AG04450 (cell line): ENCODE results near the gene MAD1L1. TPM values are rescaled to one million over a fixed set of nuclear protein-coding genes. Genes with fewer than 3 reads are reported as not detected.

Source experiments
- CTCF ChIA-PET: fragments of 300-600, 350-600 bp; formaldehyde crosslinking; extraction: SDS; loops from one replicate; lab custom pipeline; 2022; ENCODE audit warnings: antibody characterized with exemption, inconsistent platforms; lab: Charles Lee
- POLR2A ChIA-PET: fragments of 350-600 bp; formaldehyde crosslinking; extraction: SDS; loops from one replicate; lab custom pipeline; 2021; ENCODE audit warnings: antibody characterized with exemption, inconsistent platforms; lab: Yijun Ruan, JAX
- DNase-seq: peaks from one replicate; pipeline ENCODE4 v3.0.0-alpha.2; 2011; ENCODE audit warnings: low read depth, low spot score
- H3K27ac ChIP-seq: one replicate; pipeline ENCODE4 v1.5.1; 2012; ENCODE audit warnings: low read depth, low read length, control low read depth
- H3K27me3 ChIP-seq: one replicate; pipeline ENCODE4 v1.6.0; 2012; ENCODE audit warnings: low read length; ENCODE audit not compliant: control insufficient read depth, insufficient read depth
- H3K4me3 ChIP-seq: 2 replicates; pipeline ENCODE4 v1.5.1; 2011; ENCODE audit warnings: mild to moderate bottlenecking, low read depth, low read length, control low read depth
- H3K9me3 ChIP-seq: 2 replicates; pipeline ENCODE4 v1.5.1; 2012; ENCODE audit warnings: low read length; ENCODE audit not compliant: control insufficient read depth, insufficient read depth
- CTCF ChIP-seq: IDR thresholded peaks from 2 replicates; pipeline ENCODE4 v1.5.1; 2011; ENCODE audit warnings: low read depth, low read length, control low read depth, inconsistent platforms
- polyA plus RNA-seq: library from polyadenylated mRNA; depleted of rRNA; stranded (reverse); fragments of >200 nt; gene quantifications from 2 replicates; pipeline ENCODE4 v1.2.3, GENCODE V29; 2011

MAD1L1 gene
- polyA plus RNA-seq, 1 experiment = 11.9 TPM

GRCh38 chr7:2100278-2101208, 132.2 kb downstream of the MAD1L1 start:
- POLR2A ChIA-PET = no interaction called here
- Histone ChIP-seq H3K4me3 (no peak overlapping the region), H3K27ac (no peak overlapping the region), H3K9me3 (no peaks in the 10 kb centered on the region; the same call in 1 of the 2 replicates), H3K27me3 (no peaks in the 10 kb centered on the region)
- CTCF ChIA-PET = interaction anchor here (0.5 kb wide), 1 partner anchor 39 kb away, joined by 3 read pairs; no protein-coding TSS in a partner anchor
- no peak for DNase-seq
- TF ChIP-seq CTCF = no peak

GRCh38 chr7:2099048-2099957, 133.4 kb downstream of the MAD1L1 start:
- H3K27ac ChIP-seq = no peak overlapping the region
- no peak overlapping the region for H3K4me3 ChIP-seq
- H3K9me3 ChIP-seq = no peaks in the 10 kb centered on the region; the same call in 1 of the 2 replicates
- DNase-seq = no peak
- POLR2A ChIA-PET = no interaction called here
- TF ChIP-seq CTCF = no peak
- CTCF ChIA-PET = interaction anchor here (0.9 to 1.0 kb wide), 2 partner anchors 17 to 61 kb away, joined by 3 to 4 read pairs; no protein-coding TSS in a partner anchor
- no peaks in the 10 kb centered on the region for H3K27me3 ChIP-seq

GRCh38 chr7:2098496-2098895, 134.2 kb downstream of the MAD1L1 start:
- no peak for DNase-seq
- CTCF ChIA-PET = no interaction called here
- H3K4me3 ChIP-seq = no peak overlapping the region
- H3K9me3 ChIP-seq = no peaks in the 10 kb centered on the region; the same call in 1 of the 2 replicates
- H3K27ac ChIP-seq = no peak overlapping the region
- TF ChIP-seq CTCF = no peak
- no peaks in the 10 kb centered on the region for H3K27me3 ChIP-seq
- POLR2A ChIA-PET = no interaction called here

- no peak for TF ChIP-seq CTCF
- Histone ChIP-seq H3K27me3 (no peaks in the 10 kb centered on the region), H3K27ac (no peak overlapping the region), H3K4me3 (no peak overlapping the region), H3K9me3 (no peaks in the 10 kb centered on the region; the same call in 1 of the 2 replicates)
- DNase-seq = no peak
- ChIA-PET CTCF (no interaction called here), POLR2A (no interaction called here)
Measured at GRCh38 chr7:2098056-2098455, 134.7 kb downstream of the MAD1L1 start.
